Adipose tissue (tissue), 3 donors: Measurements from ENCODE around the gene PFN1. TPM values are rescaled to one million over a fixed set of nuclear protein-coding genes. Genes with fewer than 3 reads are reported as not detected.
A peak's percentile ranks its signal among the peaks of the same experiment; 100 is the strongest.

Source experiments
- H3K27ac ChIP-seq: one replicate; pipeline ENCODE4 v1.5.1; 2013; ENCODE audit warnings: low read depth, low read length
- WGBS, 3 donors: extraction: QIAGEN DNeasy Blood & Tissue Kit; methylation state at CpG; one replicate each; pipeline ENCODE4 v1.1.7; 2013; 5-methylcytosine and 5-hydroxymethylcytosine counted together
- polyA plus RNA-seq, 3 donors: library from polyadenylated mRNA; stranded (reverse); fragments of 200-250 nt; gene quantifications; one replicate each; pipeline ENCODE4 v1.2.3, GENCODE V29; 2013
- donor health status: healthy with polysubstance abuse.
- donor health status: Bipolar disorder and iron deficiency.
- donor health status: healthy.

Gene PFN1
- polyA plus RNA-seq, 3 donors, result 270 to 1,173 (median 475) TPM

DNA sequence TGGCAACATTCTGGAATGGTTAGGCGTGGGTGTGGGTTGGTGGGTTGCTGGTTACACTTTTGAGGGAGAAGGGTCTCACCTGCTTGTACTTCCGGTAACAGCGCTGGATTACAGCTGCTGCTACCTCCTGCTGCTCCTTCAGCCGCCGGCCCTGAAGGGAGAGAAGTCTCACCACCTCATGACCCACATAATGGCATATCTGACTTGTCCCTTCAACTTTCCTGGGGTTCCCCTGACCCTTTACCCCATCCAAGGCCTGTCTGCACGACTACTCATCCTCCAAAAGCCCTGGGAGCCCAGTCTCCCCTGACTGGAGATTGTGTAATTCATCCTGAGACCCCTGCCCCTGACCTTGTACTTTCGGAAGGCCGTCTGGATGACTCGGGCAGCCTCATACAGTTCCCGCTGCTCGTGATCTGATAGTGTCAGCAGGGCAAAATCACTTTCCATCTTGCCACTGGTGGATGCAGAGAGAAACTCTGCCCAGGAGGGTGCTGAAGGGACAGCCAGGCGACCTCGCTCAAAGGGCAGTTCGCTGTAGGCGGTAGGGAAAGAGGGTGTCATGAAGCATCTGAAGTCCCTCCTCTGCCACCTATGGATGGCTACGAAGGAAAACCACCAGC, 21.3 kb upstream of the PFN1 start:
- H3K27ac ChIP-seq, result no peak overlapping the region
- WGBS, 3 donors, result 79 to 84% (median 80%) methylated on average over 16 of the region's 16 CpGs

GRCh38 chr17:4969047-4969550, 20.8 kb upstream of the PFN1 start:
- H3K27ac ChIP-seq, result no peak overlapping the region
- 69 to 77% (median 71%) methylated on average over 15 of the region's 15 CpGs for WGBS, 3 donors

- 34 to 37% (median 37%) methylated on average over 22 to 23 of the region's 23 CpGs for WGBS, 3 donors
- H3K27ac ChIP-seq, result no peak overlapping the region
These were observed 20.2 kb upstream of the PFN1 start for GRCh38 chr17:4968486-4969046.

- 0 to 1% (median 1%) methylated on average over 66 of the region's 66 CpGs for WGBS, 3 donors
- no peak within 1 kb of the TSS for H3K27ac ChIP-seq
These were observed 19.5 kb upstream of the PFN1 start, which contains the start of gene SPAG7 for GRCh38 chr17:4967539-4968485. TSS of gene SPAG7 (minus strand) at chr17:4967817. CDS start at chr17:4967804, 13 bp downstream.

GRCh38 chr17:4966844-4967538, 18.7 kb upstream of the PFN1 start:
- no peak overlapping the region for H3K27ac ChIP-seq
- 0% methylated on average over 42 of the region's 42 CpGs for WGBS, 3 donors

- no peak overlapping the region for H3K27ac ChIP-seq
- WGBS, 3 donors, result 95 to 96% (median 95%) methylated on average over 15 of the region's 15 CpGs
These were observed 17.1 kb upstream of the PFN1 start for GRCh38 chr17:4965311-4965986.

DNA sequence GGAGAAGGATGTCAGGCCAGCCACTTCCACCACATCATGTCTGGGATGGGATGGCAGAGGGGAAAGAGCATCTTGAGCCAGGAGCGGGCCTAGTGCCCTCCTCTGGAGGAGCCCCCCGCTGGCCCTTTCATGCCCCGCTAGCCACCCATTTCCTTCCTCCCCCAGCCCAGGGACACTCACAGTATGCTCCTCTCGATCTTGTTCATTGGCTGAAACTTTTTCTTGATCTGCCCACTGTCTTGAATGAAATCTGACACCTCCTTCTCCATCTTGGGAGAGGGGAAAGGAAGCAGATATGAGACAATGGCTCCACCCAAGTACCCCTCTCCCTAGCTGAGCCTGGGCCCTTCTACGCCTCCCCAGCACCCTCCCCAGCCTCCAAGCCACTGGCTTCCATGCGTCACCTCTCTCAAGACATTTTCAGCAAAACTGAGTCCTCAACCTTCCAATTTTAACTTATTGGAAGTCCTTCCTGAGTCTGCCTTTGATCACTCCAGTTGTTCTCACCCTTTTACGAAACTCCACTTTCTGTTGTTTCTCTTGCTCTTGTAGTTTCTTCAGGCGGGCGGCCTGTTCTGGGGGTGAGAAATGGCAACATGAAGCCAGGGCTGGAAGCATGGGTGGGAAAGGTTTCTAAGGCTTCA, 12.1 kb upstream of the PFN1 start:
- no peak overlapping the region for H3K27ac ChIP-seq
- WGBS, 3 donors, result 84 to 90% (median 84%) methylated on average over 9 of the region's 9 CpGs

DNA sequence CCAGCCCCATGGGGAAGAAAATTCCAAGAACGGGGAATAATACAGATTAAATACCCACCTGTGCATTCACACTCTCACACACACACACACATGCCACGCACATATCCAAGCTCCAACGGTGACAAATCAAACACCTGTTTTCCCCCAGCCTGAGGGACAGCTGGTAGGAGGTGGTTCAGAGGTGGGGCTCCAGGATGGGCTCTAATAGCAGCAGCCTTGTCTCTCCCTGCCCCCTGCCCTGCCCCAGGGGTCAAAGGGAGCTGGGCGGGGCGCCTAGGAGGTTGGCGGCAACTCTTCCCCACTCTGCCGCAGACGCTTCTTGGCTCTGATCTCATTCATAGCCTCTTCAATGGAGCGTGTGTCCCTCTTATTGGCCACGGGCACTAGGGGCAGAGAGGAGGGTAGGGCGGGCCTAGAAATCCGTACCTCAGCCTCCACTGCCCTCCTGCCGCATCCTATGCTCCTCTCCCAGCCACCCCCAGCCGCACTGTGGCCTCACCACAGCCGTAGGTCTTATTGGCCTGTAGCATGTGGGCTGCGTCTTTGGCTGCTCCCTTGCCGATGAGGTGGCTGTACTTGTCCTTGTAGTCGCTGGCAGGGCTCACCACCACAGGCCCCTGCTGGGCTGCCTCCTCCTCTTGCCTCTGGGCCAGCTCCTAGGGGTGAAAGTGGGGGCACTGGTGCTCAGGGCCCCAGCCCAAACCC, 11.1 kb upstream of the PFN1 start:
- H3K27ac ChIP-seq, result no peak overlapping the region
- 84 to 91% (median 88%) methylated on average over 17 to 18 of the region's 18 CpGs for WGBS, 3 donors

GRCh38 chr17:4958102-4958501, 9.8 kb upstream of the PFN1 start:
- no peak overlapping the region for H3K27ac ChIP-seq
- WGBS, 3 donors, result 47 to 88% (median 87%) methylated on average over 3 of the region's 3 CpGs

GRCh38 chr17:4956493-4957061, 8.2 kb upstream of the PFN1 start:
- WGBS, 3 donors, result 74 to 80% (median 79%) methylated on average over 10 of the region's 10 CpGs
- H3K27ac ChIP-seq, result no peak overlapping the region

DNA sequence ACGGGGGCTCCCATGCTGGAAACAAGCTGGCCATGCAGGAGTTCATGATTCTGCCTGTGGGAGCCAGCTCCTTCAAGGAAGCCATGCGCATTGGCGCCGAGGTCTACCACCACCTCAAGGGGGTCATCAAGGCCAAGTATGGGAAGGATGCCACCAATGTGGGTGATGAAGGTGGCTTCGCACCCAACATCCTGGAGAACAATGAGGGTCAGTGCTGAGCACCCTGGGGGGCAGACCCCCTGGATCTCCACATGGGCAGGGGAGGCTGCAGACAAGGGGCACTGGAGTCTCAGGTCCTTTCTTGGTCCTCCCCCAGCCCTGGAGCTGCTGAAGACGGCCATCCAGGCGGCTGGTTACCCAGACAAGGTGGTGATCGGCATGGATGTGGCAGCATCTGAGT, 6.8 kb upstream of the PFN1 start:
- 97 to 99% (median 97%) methylated on average over 8 of the region's 8 CpGs for WGBS, 3 donors
- no peak overlapping the region for H3K27ac ChIP-seq

DNA sequence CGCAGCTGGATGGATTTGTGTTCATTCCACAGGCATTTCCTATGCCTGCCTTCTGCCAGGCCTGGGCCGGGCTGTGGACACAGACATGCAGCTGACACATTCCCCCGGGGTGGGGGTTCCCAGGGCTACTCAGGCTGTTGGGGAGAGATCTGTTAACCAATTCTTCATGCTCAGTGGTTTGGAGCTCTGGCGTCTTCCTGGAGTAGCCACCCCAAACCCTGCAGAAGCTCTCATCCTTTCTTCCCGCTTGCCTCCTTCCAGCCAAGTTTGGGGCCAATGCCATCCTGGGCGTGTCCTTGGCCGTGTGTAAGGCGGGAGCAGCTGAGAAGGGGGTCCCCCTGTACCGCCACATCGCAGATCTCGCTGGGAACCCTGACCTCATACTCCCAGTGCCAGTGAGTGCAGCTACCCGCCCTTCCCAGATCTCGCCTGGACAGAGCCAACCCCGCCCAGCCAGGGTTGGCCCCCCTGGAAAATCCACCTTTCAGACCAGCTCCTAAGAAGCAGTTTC, 5.2 kb upstream of the PFN1 start:
- 66 to 80% (median 70%) methylated on average over 14 of the region's 14 CpGs for WGBS, 3 donors
- H3K27ac ChIP-seq, result no peak overlapping the region

GRCh38 chr17:4951486-4951885, 3.2 kb upstream of the PFN1 start:
- no peak overlapping the region for H3K27ac ChIP-seq
- 77 to 91% (median 85%) methylated on average over 3 of the region's 3 CpGs for WGBS, 3 donors

DNA sequence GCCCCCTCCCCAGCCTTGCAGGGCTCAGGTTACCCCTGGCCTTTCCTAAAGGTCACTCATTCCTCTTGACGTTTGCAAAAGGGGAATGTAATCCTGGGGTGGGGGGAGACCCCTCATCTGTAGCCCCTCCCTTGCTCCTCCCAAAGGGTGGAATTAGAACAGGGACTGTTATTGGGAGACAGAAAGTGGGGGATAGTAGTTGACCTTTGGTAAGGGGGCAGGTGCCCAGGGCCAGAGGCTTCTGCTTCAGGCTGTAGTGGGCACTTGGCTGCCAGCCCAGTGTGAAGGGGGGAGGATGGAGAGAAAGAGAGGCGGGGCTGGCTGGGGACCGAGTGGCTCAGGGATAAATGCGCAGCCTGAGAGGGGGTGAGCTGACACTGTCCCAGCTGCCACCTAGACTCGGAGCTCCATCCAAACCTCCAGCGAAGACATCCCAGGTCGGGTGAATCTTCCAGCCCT, 2.4 kb upstream of the PFN1 start, which contains the start of gene ENO3:
Gene ENO3, plus strand, starts transcription at position 374 of the 459 bp plus-strand sequence. CDS start 711 bp downstream, outside the sequence.
- WGBS, 3 donors, result 41 to 55% (median 53%) methylated on average over 7 of the region's 7 CpGs
- H3K27ac ChIP-seq, result peak within 1 kb of the TSS; percentile 45

- WGBS, 3 donors, result 5 to 11% (median 6%) methylated on average over 48 to 52 of the region's 52 CpGs
- H3K27ac ChIP-seq, result peak overlapping the region; percentile 45
These were observed 1.9 kb upstream of the PFN1 start for GRCh38 chr17:4950075-4950745.
